GM19467 (cell line): ENCODE measurements around the gene GOLT1A.

Experiments used
- ATAC-seq: cut with Tn5 transposase; IDR thresholded peaks from one replicate; pipeline ENCODE4 v1.9.1; 2021; ENCODE audit warnings: mild to moderate bottlenecking, moderate library complexity; ENCODE audit not compliant: unreplicated experiment

The GOLT1A gene

GRCh38 chr1:204162494-204163074 lies 51.2 kb downstream of the GOLT1A start:
- peak; percentile 58 for ATAC-seq

- ATAC-seq = no peak
Observed at GRCh38 chr1:204161609-204162493, 51.9 kb downstream of the GOLT1A start.

DNA sequence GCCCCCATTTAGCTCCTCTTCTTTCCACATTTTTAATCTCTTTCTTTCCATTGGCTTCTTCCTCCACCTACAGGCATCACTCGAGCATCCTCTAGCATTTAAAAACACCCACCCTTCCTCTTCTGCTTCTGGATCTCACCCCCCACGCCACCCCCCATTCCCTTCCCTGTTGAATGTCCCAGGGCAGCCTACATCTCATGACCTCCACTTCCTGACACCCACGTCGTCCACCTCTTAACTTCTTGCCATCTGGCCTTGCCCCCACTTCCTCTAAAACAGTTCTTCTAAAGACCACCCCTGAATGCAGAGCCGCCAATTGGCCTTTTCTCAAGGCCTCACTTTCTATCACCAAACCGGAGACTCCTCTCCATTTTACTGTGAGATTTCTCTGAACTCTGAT lies 55.8 kb downstream of the GOLT1A start:
- ATAC-seq = no peak

DNA sequence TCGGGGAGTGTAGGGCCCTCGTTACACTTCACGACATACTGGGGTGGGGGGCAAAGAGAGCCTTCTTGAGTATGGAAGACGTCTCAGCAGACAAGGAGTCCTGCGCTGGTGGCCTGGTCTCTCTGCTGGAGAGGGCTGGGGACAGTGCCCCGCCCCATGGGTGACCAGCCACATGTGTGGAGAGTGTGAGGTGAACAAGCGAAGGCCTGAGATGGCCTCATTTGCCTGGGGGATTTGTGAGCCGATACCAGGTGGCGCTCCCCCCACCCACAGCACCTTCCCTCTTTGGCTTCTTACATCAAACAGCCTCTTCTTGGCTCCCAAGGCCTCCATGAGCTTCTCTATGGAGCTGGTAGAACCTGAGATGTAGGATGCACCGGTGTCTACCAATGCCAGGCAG lies 57.9 kb downstream of the GOLT1A start:
- ATAC-seq = no peak

GRCh38 chr1:204154568-204155255 lies 59.1 kb downstream of the GOLT1A start:
- no peak for ATAC-seq

- no peak for ATAC-seq
Observed at GRCh38 chr1:204153667-204154066, 60.1 kb downstream of the GOLT1A start.

DNA sequence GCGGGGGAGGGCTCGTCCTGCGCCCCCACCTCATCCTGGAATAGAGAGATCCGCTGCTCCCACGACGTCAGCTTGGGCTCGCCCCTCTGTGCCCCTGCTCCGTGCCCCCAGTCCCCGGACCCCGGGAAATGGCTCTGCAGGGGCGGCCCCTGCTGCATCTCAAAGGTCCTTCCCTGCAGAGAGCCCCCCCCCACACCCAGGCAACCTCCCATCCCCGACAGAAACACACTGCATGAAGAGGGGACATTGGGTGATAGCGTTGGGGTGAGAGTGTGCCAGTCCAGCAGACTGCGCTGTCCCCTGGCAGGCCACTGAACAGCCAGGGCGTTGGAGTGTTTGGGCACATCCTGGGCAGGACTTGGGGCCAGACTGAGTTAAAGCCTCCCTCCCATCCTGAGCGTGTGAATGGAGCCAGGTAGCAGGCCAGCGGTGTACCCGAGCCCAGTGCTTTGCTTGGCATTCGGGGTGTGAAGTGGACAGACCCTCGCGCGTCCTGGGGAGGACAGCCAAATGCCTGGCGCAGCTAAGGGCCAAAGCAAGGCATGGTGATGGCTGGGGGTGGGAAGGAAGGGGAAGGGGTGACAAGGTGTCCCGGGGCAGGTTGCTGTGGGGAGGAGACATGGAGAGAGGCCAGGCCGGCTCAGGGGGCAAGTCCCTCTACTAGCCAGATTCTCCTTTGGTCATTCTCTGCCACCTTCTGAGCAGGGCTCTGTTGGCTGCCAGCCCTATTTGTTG lies 61.3 kb downstream of the GOLT1A start:
- ATAC-seq = no peak

DNA sequence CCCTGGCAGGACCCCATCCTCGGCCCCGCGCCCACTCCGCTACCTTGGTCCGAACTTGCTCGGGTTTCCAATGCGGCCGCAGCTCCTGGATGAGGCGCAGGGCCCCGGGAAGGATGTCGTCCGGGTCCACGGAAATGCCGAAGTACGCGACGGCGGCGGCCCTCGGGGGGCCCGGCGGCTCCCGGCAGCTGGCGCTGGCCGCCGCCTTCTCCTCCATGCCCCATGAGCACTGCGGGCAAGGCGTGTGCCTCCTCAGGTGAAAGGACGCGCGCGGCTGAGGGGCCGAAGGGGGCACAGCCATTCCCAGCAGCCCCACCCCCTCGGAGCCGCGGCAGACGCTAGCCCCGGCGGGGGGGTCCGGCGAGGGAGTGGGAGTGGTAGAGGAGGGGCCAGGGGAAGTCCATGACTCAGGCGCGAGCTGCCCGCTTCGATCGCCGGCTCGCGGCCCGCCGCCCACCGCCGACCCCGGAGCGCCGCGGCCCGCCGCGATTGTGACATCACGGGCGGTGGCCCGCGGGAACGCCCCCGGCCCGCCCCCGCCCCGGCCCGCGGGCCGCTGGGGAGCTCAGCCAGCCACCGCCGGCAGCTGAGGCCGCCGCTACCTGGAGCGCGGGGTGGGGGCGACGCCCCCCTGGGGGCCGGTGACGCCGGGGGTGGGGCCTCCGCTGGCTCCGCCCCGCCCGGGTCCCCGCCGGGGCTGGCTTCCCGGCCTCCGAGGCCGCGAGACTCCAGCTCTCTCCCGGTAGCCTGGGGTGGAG lies 62.1 kb downstream of the GOLT1A start, which contains the start of gene ETNK2:
ETNK2 (minus strand) TSS at position 493 of the 758 bp plus-strand sequence; CDS start at position 301, 192 bp downstream.
- no peak for ATAC-seq

- no peak for ATAC-seq
Observed at GRCh38 chr1:204150702-204151551, 62.9 kb downstream of the GOLT1A start.

- no peak for ATAC-seq
Observed at GRCh38 chr1:204149635-204150565, 63.9 kb downstream of the GOLT1A start.

- ATAC-seq = no peak
Observed at GRCh38 chr1:204149107-204149506, 64.7 kb downstream of the GOLT1A start.
